Cardiac septum (tissue), 1 donor: ENCODE results near the gene IL6R. TPM values are rescaled to one million over a fixed set of nuclear protein-coding genes. Genes with fewer than 3 reads are reported as not detected.

Experiments used
- DNase-seq: peaks from one replicate; pipeline ENCODE4 v3.0.0-alpha.2; 2020; ENCODE audit warnings: low spot score
- intact Hi-C: fragments of 100-400 bp; cut with DNase I; formaldehyde crosslinking; loops from one replicate; pipeline ENCODE4 v1.14.0; 2022
- total RNA-seq: library from RNA; stranded (reverse); fragmentation: NEBNext Ultra II Directional; extraction: Animal tissue kit (Norgen Biotek cat#: 25700); gene quantifications from one replicate; pipeline ENCODE4 v1.2.1, GENCODE V29; 2021
- donor health status: DM: no; HTN: no; CAD: no.

The IL6R gene
- total RNA-seq, 1 donor from 2014 or later, result 5.2 TPM

GRCh38 chr1:154495496-154496273 is 90.5 kb downstream of the IL6R start:
- no peak for DNase-seq
- intact Hi-C loops, result no loop called here

GRCh38 chr1:154496383-154496782 is 91.2 kb downstream of the IL6R start:
- intact Hi-C loops, result no loop called here
- no peak for DNase-seq

- intact Hi-C loops, result no loop called here
- no peak for DNase-seq
Measured at GRCh38 chr1:154497026-154497806, 92.1 kb downstream of the IL6R start.

- no peak for DNase-seq
- intact Hi-C loops, result no loop called here
Measured at GRCh38 chr1:154499446-154499845, 94.3 kb downstream of the IL6R start.

- intact Hi-C loops, result no loop called here
- DNase-seq, result no peak
Measured at GRCh38 chr1:154500533-154500932, 95.4 kb downstream of the IL6R start.

GRCh38 chr1:154501423-154502065 is 96.4 kb downstream of the IL6R start:
- peak; percentile 80 for DNase-seq
- intact Hi-C loops, result loop anchor here (1.0 kb wide), 1 partner anchor 17 kb away; no protein-coding TSS in a partner anchor

GRCh38 chr1:154502066-154502743 is 97.1 kb downstream of the IL6R start, which contains the start of the genes SHE and TDRD10:
SHE (minus strand) TSS chr1:154502412; CDS start chr1:154502026, 386 bp downstream.
TDRD10 (plus strand) TSS chr1:154502219; CDS start chr1:154506904, 4,685 bp downstream.
- intact Hi-C loops, result loop anchor here (1.0 kb wide), 1 partner anchor 18 kb away; no protein-coding TSS in a partner anchor
- DNase-seq, result peak; percentile 81

- intact Hi-C loops, result loop anchor here (1.0 kb wide), 1 partner anchor 18 kb away; no protein-coding TSS in a partner anchor
- DNase-seq, result no peak
Measured at GRCh38 chr1:154502744-154503115, 97.6 kb downstream of the IL6R start.

GRCh38 chr1:154503898-154504297 is 98.8 kb downstream of the IL6R start:
- DNase-seq, result no peak
- intact Hi-C loops, result no loop called here

GRCh38 chr1:154512760-154513159 is 107.6 kb downstream of the IL6R start:
- intact Hi-C loops, result no loop called here
- no peak for DNase-seq

- intact Hi-C loops, result no loop called here
- no peak for DNase-seq
Measured at GRCh38 chr1:154514066-154514553, 109.0 kb downstream of the IL6R start.

- DNase-seq, result no peak
- intact Hi-C loops, result no loop called here
Measured at GRCh38 chr1:154517661-154518060, 112.5 kb downstream of the IL6R start.

Other genes starting within 250 kb of the IL6R start
- gene TPM3, start 213.2 kb upstream of the IL6R start, total RNA-seq, result 364 TPM
- not detected for gene CFAP141, start 199.0 kb upstream of the IL6R start, total RNA-seq
- gene UBAP2L, start 184.4 kb upstream of the IL6R start, total RNA-seq, result 111 TPM
- 132 TPM for gene HAX1, start 132.7 kb upstream of the IL6R start, total RNA-seq
- 0.70 TPM for gene AQP10, start 84.2 kb upstream of the IL6R start, total RNA-seq
- 22.5 TPM for gene ATP8B2, start 79.8 kb upstream of the IL6R start, total RNA-seq
- gene TDRD10, start 96.9 kb downstream of the IL6R start, total RNA-seq, result 5.0 TPM
- gene SHE, start 97.1 kb downstream of the IL6R start, total RNA-seq, result 16.8 TPM
- 65.5 TPM for gene UBE2Q1, start 153.3 kb downstream of the IL6R start, total RNA-seq
- 0.05 TPM for gene CHRNB2, start 162.4 kb downstream of the IL6R start, total RNA-seq
- 54.1 TPM for gene ADAR, start 202.8 kb downstream of the IL6R start, total RNA-seq